ENCODE measurements around the gene FPR3.

FPR3 gene

GRCh38 chr19:51873097-51873496 is 78.1 kb downstream of the FPR3 start:
- DNase-seq (ENCODE audit: low spot score), result no peak
- TF ChIP-seq CTCF (IDR thresholded peaks at IDR 0.05; ENCODE audit: extremely low read depth, missing control alignments), result no peak
